OCI-LY1 (cell line): ENCODE results near the gene TCEAL8.

ENCODE experiments used
- CTCF ChIP-seq: fragments of 200-600 bp; sonication (generic), shearing (Covaris generic); IDR thresholded peaks from 2 replicates; pipeline ENCODE4 v1.5.1; 2017; ENCODE audit warnings: mild to moderate bottlenecking, antibody characterized with exemption, low read length, moderate library complexity, mixed read lengths
- EZH2 ChIP-seq: fragments of 200-600 bp; sonication (generic), shearing (Covaris generic); IDR thresholded peaks from 2 replicates; pipeline ENCODE4 v1.8.0; 2017; ENCODE audit warnings: borderline replicate concordance, mixed run types, mild to moderate bottlenecking, antibody characterized with exemption, low read length, moderate library complexity, mixed read lengths

GRCh38 chrX:103240155-103240554 lies 14.8 kb downstream of the TCEAL8 start:
- TF ChIP-seq CTCF (no peak), EZH2 (no peak)
